ENCODE data around the gene CSHL1. TPM values are rescaled to one million over a fixed set of nuclear protein-coding genes. Genes with fewer than 3 reads are reported as not detected.

The CSHL1 gene
- under 1 TPM in 4 of 12 donors, not detected in 8; 0.30 to 0.83 (median 0.61) TPM for polyA plus RNA-seq (ENCODE audit: insufficient read length in 12 of 12)
- long read RNA-seq, donor 1 = 0 reads
- long read RNA-seq, donor 2 = 0 reads
- long read RNA-seq, donor 3 = 0 reads
- long read RNA-seq, donor 4, partial matches to known transcripts = 0 of 1 reads
- long read RNA-seq, donor 4, other reads (novel, unspliced or antisense) = 0 of 1 reads
- long read RNA-seq, donor 5 = 0 reads
- long read RNA-seq, donor 6 = 0 reads
- long read RNA-seq, donor 7 = 0 reads
- long read RNA-seq, donor 8 = 0 reads
- long read RNA-seq, donor 9, partial matches to known transcripts = 0 of 1 reads
- long read RNA-seq, donor 9, other reads (novel, unspliced or antisense) = 0 of 1 reads
- long read RNA-seq, donor 10 = 0 reads
- long read RNA-seq, donor 11 = 0 reads

- no peak for DNase-seq
These were observed at the start of gene CSHL1 for GRCh38 chr17:63911041-63911635. Gene CSHL1, minus strand, starts transcription at chr17:63911258. Its CDS starts 62 bp downstream, at chr17:63911196.

- DNase-seq = no peak
These were observed 49.4 kb upstream of the CSHL1 start for GRCh38 chr17:63960430-63960829.

GRCh38 chr17:63960006-63960405 is 48.9 kb upstream of the CSHL1 start:
- DNase-seq = peak; percentile 17

- no peak for DNase-seq
These were observed 45.4 kb upstream of the CSHL1 start for GRCh38 chr17:63956296-63956920.

GRCh38 chr17:63955791-63956190 is 44.7 kb upstream of the CSHL1 start:
- no peak for DNase-seq

- no peak for DNase-seq
These were observed 44.2 kb upstream of the CSHL1 start for GRCh38 chr17:63955232-63955631.

GRCh38 chr17:63954402-63955063 is 43.5 kb upstream of the CSHL1 start:
- DNase-seq = no peak

GRCh38 chr17:63950940-63951907 is 40.2 kb upstream of the CSHL1 start:
- DNase-seq = no peak

- no peak for DNase-seq
These were observed 38.7 kb upstream of the CSHL1 start for GRCh38 chr17:63949576-63950250.

- no peak for DNase-seq
These were observed 37.5 kb upstream of the CSHL1 start for GRCh38 chr17:63948521-63948920.

- DNase-seq = no peak
These were observed 36.8 kb upstream of the CSHL1 start for GRCh38 chr17:63947711-63948330.

- peak; percentile 38 for DNase-seq
These were observed 35.6 kb upstream of the CSHL1 start for GRCh38 chr17:63946440-63947363.

- DNase-seq = no peak
These were observed 34.9 kb upstream of the CSHL1 start for GRCh38 chr17:63945784-63946439.

- DNase-seq = no peak
These were observed 33.9 kb upstream of the CSHL1 start for GRCh38 chr17:63944736-63945499.

- DNase-seq = no peak
These were observed 32.7 kb upstream of the CSHL1 start for GRCh38 chr17:63943745-63944144.

- no peak for DNase-seq
These were observed 31.4 kb upstream of the CSHL1 start for GRCh38 chr17:63942309-63942985.

GRCh38 chr17:63941751-63942150 is 30.7 kb upstream of the CSHL1 start:
- no peak for DNase-seq
